Measurements from ENCODE around the gene LRRC23. TPM values are rescaled to one million over a fixed set of nuclear protein-coding genes. Genes with fewer than 3 reads are reported as not detected.

The LRRC23 gene
- total RNA-seq, 4 donors from 2014 or later, result 0.29 to 13.5 (median 10.6) TPM

GRCh38 chr12:6928022-6928702 lies 23.5 kb downstream of the LRRC23 start:
- no peaks in the 10 kb centered on the region for H3K36me3 ChIP-seq
- H3K4me3 ChIP-seq, result peak overlapping the region; percentile 74 to 93
- H3K4me1 ChIP-seq, result peaks cover 10 to 18% of the 10 kb centered on the region in 2 donors
- H3K9me3 ChIP-seq, result no peaks in the 10 kb centered on the region
- intact Hi-C loops (cut with DNase I; ENCODE audit: low total_unique reads), result no loop called here
- peak; percentile 47 to 51 for DNase-seq
- no peak for TF ChIP-seq CTCF (IDR thresholded peaks at IDR 0.05)
- peak overlapping the region; percentile 97 to 99 for H3K27ac ChIP-seq
- H3K27me3 ChIP-seq, result no peaks in the 10 kb centered on the region

DNA sequence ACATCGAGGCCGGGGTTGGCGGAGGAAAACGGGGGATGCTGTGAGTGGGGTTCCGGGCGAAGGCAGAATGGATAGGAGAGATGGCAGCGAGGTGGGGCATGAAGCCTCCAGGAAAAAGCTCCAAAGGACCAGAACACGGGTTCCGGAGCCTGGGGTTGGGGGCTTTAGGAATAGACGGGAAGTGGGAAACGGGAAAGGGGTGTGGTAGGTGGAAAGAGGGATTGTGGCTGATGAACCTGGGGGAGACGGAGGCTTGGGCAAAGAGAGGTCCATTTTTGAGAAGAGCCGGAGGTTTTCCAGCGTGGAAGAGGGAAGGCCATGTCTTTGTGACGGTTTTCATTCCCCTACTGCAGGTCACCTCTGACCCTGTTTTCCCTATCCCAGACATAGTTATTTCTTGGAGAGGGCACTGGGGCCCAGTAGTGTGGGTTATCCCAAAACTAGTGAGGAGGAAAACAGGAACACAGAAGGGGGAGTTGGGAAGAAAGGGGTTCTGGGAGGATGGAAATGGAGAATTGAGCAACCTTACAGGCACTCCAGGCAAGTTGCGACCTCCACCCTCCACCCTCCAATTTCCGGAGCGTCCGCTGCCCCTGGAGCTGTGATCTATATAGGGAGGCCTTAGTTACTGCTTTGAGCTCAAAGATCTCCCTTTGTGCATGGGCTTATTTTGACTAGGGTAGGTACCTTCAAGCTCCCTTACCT lies 24.2 kb downstream of the LRRC23 start:
- no peak for DNase-seq
- no peaks in the 10 kb centered on the region for H3K9me3 ChIP-seq
- H3K36me3 ChIP-seq, result no peaks in the 10 kb centered on the region
- no peak for TF ChIP-seq CTCF (IDR thresholded peaks at IDR 0.05)
- no peak for TF ChIP-seq POLR2A (IDR thresholded peaks at IDR 0.05)
- peak overlapping the region; percentile 74 to 93 for H3K4me3 ChIP-seq
- intact Hi-C loops (cut with DNase I; ENCODE audit: low total_unique reads), result no loop called here
- H3K27ac ChIP-seq, result peak overlapping the region; percentile 97 to 99
- H3K4me1 ChIP-seq, result peaks cover 16 to 25% of the 10 kb centered on the region in 2 donors
- no peaks in the 10 kb centered on the region for H3K27me3 ChIP-seq

DNA sequence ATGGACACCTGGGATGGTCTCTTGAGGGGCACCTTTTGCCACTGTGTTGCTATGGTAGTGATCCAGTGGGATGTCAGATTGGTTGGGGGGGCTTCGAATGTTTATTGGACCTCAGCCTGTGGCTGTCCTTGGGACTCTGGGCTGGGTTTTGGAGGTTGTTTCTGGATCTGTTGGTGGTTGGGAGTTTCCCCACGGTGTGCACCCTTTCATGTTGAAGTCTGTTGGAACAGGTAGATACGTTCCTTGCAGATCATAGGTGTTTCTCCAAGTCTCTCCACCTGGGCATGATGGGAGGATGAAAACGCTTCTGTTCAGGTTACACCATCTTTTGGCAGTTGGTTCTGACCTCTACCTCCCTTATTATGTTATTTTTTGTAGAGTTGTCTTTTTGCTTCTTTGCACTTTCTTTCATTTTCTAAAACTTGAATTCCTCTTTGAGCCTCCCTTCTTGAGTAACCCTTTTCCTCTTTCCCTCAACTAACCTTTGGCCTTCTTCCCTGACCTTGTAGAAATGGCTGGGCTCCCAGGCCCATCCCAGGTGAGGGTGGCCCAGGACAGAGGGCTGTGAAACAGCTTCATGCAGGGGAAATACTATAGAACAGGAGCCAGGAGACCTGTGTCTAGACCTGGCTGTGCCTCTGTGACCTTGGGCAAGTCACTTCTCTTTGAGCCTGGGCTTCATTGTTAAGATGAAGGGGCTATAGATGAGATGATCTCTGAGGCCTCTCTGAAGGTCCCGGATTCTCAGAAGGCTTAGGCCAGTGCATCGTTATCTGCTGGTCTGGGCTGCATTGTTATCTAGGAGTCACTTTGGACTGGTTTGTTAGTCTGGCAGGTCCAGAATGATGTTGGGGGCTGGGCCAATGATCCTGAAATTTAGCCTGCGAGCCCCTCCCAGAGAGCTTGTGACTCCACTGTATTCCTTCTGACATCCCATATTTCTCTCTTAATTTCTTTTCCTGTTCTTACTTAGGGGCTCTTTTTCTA lies 25.1 kb downstream of the LRRC23 start:
- H3K9me3 ChIP-seq, result no peaks in the 10 kb centered on the region
- no peaks in the 10 kb centered on the region for H3K27me3 ChIP-seq
- intact Hi-C loops (cut with DNase I; ENCODE audit: low total_unique reads), result no loop called here
- TF ChIP-seq POLR2A (IDR thresholded peaks at IDR 0.05), result no peak
- TF ChIP-seq CTCF (IDR thresholded peaks at IDR 0.05), result no peak
- peak overlapping the region; percentile 74 to 93 for H3K4me3 ChIP-seq
- no peak for DNase-seq
- no peaks in the 10 kb centered on the region for H3K36me3 ChIP-seq
- peak overlapping the region; percentile 97 to 99 for H3K27ac ChIP-seq
- H3K4me1 ChIP-seq, result peaks cover 13 to 30% of the 10 kb centered on the region in 2 donors

- DNase-seq, result no peak
- intact Hi-C loops (cut with DNase I; ENCODE audit: low total_unique reads), result no loop called here
- H3K4me1 ChIP-seq, result peaks cover 13 to 27% of the 10 kb centered on the region in 2 donors
- TF ChIP-seq POLR2A (IDR thresholded peaks at IDR 0.05) (no peak), CTCF (IDR thresholded peaks at IDR 0.05) (no peak)
- H3K9me3 ChIP-seq, result no peaks in the 10 kb centered on the region
- H3K36me3 ChIP-seq, result no peaks in the 10 kb centered on the region
- H3K27ac ChIP-seq, result peak overlapping the region; percentile 36 to 68
- H3K4me3 ChIP-seq, result no peak overlapping the region
- H3K27me3 ChIP-seq, result no peaks in the 10 kb centered on the region
These were observed 28.1 kb downstream of the LRRC23 start for GRCh38 chr12:6932766-6933165.
